Measurements from ENCODE around the gene TYMS. TPM values are rescaled to one million over a fixed set of nuclear protein-coding genes. Genes with fewer than 3 reads are reported as not detected.

TYMS gene
- total RNA-seq (2014; rRNA removed; shearing (Covaris generic)) = 49.0 and 66.4 TPM in 2 replicates

GRCh38 chr18:657311-658000, at the start of gene TYMS:
Gene TYMS, plus strand, starts transcription at chr18:657653. Its CDS starts 90 bp downstream, at chr18:657743.
- DNase-seq (ENCODE audit: low read depth) = peak; percentile 76

GRCh38 chr18:607930-608329, 49.5 kb upstream of the TYMS start:
- DNase-seq (ENCODE audit: low read depth) = no peak

- DNase-seq (ENCODE audit: low read depth) = no peak
These were observed 47.1 kb upstream of the TYMS start for GRCh38 chr18:610214-610928.

DNA sequence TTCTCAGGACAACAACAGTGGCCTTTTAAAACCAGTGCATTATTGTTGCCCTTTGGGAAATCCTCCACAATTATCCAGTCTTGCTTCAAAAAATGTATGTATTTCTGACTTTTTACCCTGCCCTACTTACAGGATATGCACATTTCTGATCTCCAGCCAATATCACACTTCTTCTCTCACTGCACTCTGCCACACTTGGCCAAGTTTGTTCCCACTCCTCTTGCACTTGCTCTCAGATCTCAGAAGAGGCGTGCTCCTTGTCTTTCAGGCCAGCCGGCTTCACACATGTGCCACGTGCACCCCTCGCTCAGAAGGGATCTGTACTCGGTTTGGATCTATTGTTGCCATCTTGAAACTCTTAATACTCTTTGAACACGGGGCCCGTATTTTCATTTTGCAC, 45.3 kb upstream of the TYMS start:
- no peak for DNase-seq (ENCODE audit: low read depth)

DNA sequence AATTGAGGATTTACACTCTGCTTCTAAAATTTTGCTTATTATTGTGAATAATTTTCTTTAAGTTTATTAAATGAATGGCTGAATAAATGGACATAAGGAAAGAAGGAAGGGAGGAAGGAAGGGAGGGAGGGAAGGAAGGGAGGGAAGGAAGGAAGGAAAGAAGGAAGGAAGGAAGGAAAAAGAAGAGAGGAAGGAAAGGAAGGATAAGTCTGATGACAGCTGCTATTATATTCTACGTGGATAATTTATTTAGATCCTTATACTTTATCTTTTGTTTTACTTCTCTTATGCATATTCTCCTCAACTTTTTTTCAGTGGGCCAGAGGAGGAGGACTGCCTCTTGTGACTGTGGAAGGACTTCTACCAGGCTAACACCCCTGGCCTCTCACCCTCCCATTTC, 43.3 kb upstream of the TYMS start:
- no peak for DNase-seq (ENCODE audit: low read depth)

GRCh38 chr18:615092-615521, 42.3 kb upstream of the TYMS start:
- no peak for DNase-seq (ENCODE audit: low read depth)

DNA sequence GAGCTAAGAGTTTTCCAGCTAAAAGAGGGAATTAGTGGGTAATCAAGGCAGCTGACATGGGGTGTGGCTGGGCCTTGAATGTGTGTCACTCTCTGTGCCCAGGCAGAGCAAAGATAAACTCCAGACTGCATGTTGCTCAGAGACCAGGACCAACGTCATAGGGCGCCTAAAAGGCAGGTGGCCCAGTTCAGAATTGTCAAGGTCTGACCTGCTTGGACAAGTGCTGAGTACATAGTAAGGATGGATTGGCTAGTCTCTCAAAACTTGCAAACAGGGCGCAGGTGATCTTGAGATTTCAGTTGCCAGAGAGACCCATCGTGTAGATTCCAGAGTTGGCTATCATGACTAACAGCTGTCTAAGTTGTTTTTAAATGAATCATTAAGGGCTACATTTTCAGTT, 41.7 kb upstream of the TYMS start:
- no peak for DNase-seq (ENCODE audit: low read depth)

GRCh38 chr18:616380-616995, 41.0 kb upstream of the TYMS start:
- DNase-seq (ENCODE audit: low read depth) = peak; percentile 44

DNA sequence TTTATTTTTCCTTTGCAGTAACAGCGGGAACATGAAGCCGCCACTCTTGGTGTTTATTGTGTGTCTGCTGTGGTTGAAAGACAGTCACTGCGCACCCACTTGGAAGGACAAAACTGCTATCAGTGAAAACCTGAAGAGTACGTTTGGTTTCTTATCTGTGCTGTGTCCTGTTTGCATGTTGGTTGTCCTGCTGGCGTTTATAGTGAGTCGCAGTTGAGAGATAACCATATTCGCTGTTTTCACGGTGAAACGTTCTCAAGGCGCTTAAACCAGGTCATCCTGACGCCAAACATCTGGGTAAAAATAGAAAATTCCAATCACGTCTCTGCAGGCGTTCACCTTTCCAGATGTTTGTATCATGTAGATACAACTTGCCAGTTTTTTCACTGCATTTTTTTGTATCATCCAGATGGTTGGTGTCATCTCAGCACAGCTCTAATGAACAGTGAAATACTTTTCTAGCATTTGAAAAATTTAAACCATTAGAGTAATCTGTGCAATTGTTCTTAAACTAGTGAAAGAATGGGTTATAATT, 39.4 kb upstream of the TYMS start:
- DNase-seq (ENCODE audit: low read depth) = no peak

DNA sequence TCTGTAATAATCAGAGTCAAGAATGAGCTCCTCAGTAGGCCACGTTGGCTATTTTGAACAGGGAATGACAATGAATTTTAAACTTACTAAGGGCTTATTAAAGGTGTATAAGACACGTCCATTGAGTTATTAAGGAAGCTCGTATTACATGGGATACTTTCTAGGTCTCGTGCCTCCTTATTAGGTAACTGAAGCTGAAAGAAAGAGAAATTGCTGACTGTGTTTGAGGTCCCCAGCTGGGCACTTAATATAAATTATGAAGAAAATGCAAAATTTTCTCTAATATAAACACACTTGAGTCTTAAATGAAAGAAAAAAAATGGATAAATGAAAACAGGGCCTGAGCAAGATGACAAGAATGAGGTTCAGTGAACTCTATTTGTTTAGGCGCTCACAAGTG, 38.8 kb upstream of the TYMS start:
- no peak for DNase-seq (ENCODE audit: low read depth)

DNA sequence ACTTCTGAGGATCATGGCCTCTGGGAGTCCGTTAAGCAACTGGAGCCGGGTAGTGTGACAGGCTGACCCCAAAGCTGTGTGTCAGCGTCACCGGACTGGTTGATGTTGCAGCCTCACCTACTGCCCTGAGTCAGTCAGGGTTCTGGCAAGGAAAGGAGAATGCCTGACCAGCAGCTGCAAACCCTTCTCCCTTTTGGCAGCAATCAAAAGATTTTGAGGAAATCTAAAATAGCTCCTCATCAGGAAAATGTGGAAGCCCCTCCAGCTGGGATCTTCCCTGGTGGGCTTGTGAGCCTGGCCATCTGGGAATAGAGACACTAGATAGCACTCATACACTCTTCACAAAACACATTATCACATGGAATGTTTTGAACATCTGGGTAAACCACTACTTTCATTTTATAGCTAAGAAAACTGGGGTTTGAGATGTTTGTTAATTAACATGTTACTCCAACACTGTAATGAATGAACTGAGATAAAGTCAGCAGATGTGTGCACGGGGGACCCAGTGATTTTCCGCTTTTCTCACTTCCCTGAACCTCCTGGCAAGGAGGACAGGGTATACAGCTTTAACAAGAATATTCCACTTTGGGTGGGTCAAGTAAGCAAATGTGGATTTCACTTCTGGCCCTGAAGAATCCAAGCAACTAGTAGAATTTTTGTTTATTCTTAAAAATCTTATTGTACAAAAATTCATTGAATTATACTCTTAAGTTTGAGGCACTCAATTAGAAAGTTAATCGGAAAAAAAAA, 36.0 kb upstream of the TYMS start:
- DNase-seq (ENCODE audit: low read depth) = peak; percentile 64

- no peak for DNase-seq (ENCODE audit: low read depth)
These were observed 35.2 kb upstream of the TYMS start for GRCh38 chr18:622289-622688.

DNA sequence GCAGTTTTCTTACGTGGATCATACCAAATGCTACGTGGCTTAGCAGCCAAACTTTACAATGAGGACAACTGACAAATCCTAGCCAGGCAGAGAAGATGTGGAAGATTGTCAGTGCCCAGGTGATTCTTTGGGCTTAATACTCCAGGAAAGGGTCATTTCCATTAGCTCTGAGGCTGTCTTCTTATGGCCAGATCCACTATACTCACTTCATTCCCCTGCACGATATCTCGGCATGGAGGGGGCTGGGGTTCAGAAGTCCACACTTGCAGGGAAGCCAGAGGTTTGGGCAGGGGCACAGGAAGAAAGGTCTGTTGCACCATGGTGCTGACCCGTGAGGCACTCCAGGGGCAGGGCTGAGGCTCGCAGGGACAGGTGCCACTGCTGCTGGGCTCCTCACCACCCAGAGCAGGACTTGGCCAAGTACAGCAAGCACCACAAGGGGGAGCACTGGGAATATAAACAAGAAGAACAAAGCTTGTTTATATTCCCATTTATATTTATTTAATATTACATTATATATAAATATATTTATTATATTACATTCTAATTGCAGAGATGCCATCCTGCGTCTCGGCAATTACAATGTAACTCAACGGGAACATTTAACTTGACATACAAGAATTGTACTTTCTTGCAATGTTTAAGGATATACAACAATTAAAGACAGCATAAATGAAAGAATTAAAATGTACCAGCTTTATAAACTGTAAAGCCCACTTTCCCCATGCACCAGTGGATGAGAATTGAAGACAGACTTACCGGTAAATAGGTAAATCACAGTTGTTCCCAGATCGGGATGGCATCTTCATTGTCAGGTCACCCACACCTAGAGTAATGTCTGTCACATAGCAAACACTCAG, 33.5 kb upstream of the TYMS start:
- DNase-seq (ENCODE audit: low read depth) = peak; percentile 62

DNA sequence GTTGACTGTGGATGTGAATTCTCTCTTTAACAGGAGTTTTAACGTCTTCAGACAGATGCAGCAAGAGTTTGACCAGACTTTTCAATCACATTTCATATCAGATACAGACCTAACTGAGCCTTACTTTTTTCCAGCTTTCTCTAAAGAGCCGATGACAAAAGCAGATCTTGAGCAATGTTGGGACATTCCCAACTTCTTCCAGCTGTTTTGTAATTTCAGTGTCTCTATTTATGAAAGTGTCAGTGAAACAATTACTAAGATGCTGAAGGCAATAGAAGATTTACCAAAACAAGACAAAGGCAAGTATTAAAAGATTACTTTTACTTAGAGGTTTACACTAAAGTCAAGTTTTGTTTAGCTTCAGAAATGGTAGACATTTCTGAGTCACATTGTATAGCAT, 30.2 kb upstream of the TYMS start:
- no peak for DNase-seq (ENCODE audit: low read depth)

GRCh38 chr18:629269-630150, 27.9 kb upstream of the TYMS start:
- DNase-seq (ENCODE audit: low read depth) = no peak

DNA sequence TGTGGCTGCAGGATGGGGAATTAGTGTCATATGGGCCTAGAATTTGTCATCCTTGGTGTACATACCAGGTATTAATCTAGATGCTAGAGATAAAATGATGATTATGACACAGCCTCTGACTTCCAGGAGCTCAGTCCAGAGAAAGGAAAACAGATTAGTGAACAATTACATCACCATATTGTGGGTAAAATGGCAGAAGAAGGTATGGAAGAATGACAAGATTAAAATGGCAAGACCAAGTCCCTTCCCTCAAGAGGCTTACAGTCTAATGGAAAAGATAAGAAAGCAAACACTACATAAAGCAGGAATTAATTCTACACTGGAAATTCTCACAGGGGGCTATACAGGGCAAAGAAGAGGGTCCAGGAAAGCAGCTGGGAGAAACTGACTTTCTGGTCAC, 25.9 kb upstream of the TYMS start:
- peak; percentile 21 for DNase-seq (ENCODE audit: low read depth)

GRCh38 chr18:634551-635045, 22.9 kb upstream of the TYMS start:
- DNase-seq (ENCODE audit: low read depth) = peak; percentile 84

GRCh38 chr18:635171-635570, 22.3 kb upstream of the TYMS start:
- DNase-seq (ENCODE audit: low read depth) = no peak

DNA sequence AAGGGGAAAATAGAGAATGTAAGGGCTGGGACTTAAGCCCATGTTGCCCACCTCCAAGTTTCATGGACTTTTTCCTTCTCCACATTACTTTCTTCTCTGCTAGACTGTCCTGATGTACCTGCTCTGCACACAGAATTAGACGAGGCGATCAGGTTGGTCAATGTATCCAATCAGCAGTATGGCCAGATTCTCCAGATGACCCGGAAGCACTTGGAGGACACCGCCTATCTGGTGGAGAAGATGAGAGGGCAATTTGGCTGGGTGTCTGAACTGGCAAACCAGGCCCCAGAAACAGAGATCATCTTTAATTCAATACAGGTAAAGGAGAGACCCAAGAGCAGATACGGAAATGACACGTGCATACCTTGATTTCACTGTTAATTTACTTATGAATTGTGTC, 16.2 kb upstream of the TYMS start:
- no peak for DNase-seq (ENCODE audit: low read depth)

Measured in M059J (cell line).